Measurements from ENCODE around the gene IPPK.

IPPK gene

GRCh38 chr9:92714787-92715487 is 45.0 kb upstream of the IPPK start:
- Histone ChIP-seq H3K9ac (ENCODE audit: low read length) (no peak overlapping the region), H3K36me3 (replicated peaks; ENCODE audit: insufficient read depth, low read length) (peaks cover 36% of the 10 kb centered on the region; the same call in 1 of the 2 replicates), H3K4me1 (ENCODE audit: low read length) (peaks cover 75% of the 10 kb centered on the region), H3K4me2 (ENCODE audit: low read depth, low read length) (no peak overlapping the region), H3K27ac (ENCODE audit: low read length) (no peak overlapping the region), H3K4me3 (ENCODE audit: low read length) (no peak overlapping the region), H3F3A (ENCODE audit: insufficient read depth, low read length) (peaks cover 38% of the 10 kb centered on the region), H3K9me3 (replicated peaks; ENCODE audit: insufficient read depth, low read length) (no peaks in the 10 kb centered on the region), H3K9me2 (replicated peaks; ENCODE audit: insufficient read depth, low read length) (no peaks in the 10 kb centered on the region), H2AFZ (ENCODE audit: low read length) (no peak overlapping the region), H3K79me2 (ENCODE audit: low read length) (peaks cover 84% of the 10 kb centered on the region), H3K27me3 (replicated peaks; ENCODE audit: insufficient read depth, low read length) (no peaks in the 10 kb centered on the region), H4K20me1 (ENCODE audit: insufficient read depth, low read length) (no peaks in the 10 kb centered on the region)
- DNase-seq = no peak
- TF ChIP-seq, protein P1, sequence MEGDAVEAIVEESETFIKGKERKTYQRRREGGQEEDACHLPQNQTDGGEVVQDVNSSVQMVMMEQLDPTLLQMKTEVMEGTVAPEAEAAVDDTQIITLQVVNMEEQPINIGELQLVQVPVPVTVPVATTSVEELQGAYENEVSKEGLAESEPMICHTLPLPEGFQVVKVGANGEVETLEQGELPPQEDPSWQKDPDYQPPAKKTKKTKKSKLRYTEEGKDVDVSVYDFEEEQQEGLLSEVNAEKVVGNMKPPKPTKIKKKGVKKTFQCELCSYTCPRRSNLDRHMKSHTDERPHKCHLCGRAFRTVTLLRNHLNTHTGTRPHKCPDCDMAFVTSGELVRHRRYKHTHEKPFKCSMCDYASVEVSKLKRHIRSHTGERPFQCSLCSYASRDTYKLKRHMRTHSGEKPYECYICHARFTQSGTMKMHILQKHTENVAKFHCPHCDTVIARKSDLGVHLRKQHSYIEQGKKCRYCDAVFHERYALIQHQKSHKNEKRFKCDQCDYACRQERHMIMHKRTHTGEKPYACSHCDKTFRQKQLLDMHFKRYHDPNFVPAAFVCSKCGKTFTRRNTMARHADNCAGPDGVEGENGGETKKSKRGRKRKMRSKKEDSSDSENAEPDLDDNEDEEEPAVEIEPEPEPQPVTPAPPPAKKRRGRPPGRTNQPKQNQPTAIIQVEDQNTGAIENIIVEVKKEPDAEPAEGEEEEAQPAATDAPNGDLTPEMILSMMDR (IDR thresholded peaks at IDR 0.05; ENCODE audit: low read length) = no peak
- TF ChIP-seq EZH2 (optimal IDR thresholded peaks at IDR 0.05; ENCODE audit: low read depth, low read length) (no peak), EZH2phosphoT487 (IDR thresholded peaks at IDR 0.05; ENCODE audit: low read length) (no peak)

DNA sequence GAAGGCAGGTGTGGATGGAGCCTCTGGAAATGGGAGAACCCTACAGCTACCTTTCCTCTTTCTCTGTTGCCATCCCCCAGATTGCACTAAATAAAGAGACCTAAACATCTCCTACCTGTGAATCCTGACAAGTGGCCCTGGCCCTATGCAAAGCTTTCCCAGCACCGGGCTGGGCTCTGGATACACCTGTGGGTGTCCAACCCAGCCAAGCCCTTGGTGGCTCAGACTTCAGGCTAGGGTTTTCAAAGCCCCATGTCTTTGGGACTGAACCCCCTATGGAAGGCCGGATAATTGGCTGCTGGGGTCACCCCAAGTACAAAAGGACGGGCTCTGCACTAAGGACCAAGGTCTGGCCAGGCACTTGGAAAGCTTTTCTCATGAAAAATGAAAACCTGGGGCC is 44.1 kb upstream of the IPPK start:
- peaks cover 32% of the 10 kb centered on the region; the same call in 1 of the 2 replicates for H3K36me3 ChIP-seq (replicated peaks; ENCODE audit: insufficient read depth, low read length)

GRCh38 chr9:92713528-92713927 is 43.6 kb upstream of the IPPK start:
- Histone ChIP-seq H3K9ac (ENCODE audit: low read length) (no peak overlapping the region), H3F3A (ENCODE audit: insufficient read depth, low read length) (peaks cover 36% of the 10 kb centered on the region), H3K27ac (ENCODE audit: low read length) (no peak overlapping the region), H3K9me3 (replicated peaks; ENCODE audit: insufficient read depth, low read length) (no peaks in the 10 kb centered on the region), H3K4me2 (ENCODE audit: low read depth, low read length) (no peak overlapping the region), H3K4me3 (ENCODE audit: low read length) (no peak overlapping the region), H4K20me1 (ENCODE audit: insufficient read depth, low read length) (no peaks in the 10 kb centered on the region), H2AFZ (ENCODE audit: low read length) (no peak overlapping the region), H3K4me1 (ENCODE audit: low read length) (peaks cover 68% of the 10 kb centered on the region), H3K27me3 (replicated peaks; ENCODE audit: insufficient read depth, low read length) (no peaks in the 10 kb centered on the region), H3K36me3 (replicated peaks; ENCODE audit: insufficient read depth, low read length) (peaks cover 27% of the 10 kb centered on the region; the same call in 1 of the 2 replicates), H3K79me2 (ENCODE audit: low read length) (peaks cover 70% of the 10 kb centered on the region), H3K9me2 (replicated peaks; ENCODE audit: insufficient read depth, low read length) (no peaks in the 10 kb centered on the region)
- no peak for DNase-seq
- TF ChIP-seq EZH2 (optimal IDR thresholded peaks at IDR 0.05; ENCODE audit: low read depth, low read length) (no peak), EZH2phosphoT487 (IDR thresholded peaks at IDR 0.05; ENCODE audit: low read length) (no peak)
- TF ChIP-seq, protein P1 (IDR thresholded peaks at IDR 0.05; ENCODE audit: low read length) = no peak

More for the DNA sequence above, 44.1 kb upstream of the IPPK start:
- Histone ChIP-seq H3K9ac (ENCODE audit: low read length) (no peak overlapping the region), H3K4me2 (ENCODE audit: low read depth, low read length) (no peak overlapping the region), H4K20me1 (ENCODE audit: insufficient read depth, low read length) (no peaks in the 10 kb centered on the region), H3K9me2 (replicated peaks; ENCODE audit: insufficient read depth, low read length) (no peaks in the 10 kb centered on the region), H3K9me3 (replicated peaks; ENCODE audit: insufficient read depth, low read length) (no peaks in the 10 kb centered on the region), H3K27ac (ENCODE audit: low read length) (no peak overlapping the region), H3K4me1 (ENCODE audit: low read length) (peaks cover 70% of the 10 kb centered on the region), H3K79me2 (ENCODE audit: low read length) (peaks cover 75% of the 10 kb centered on the region), H3F3A (ENCODE audit: insufficient read depth, low read length) (peaks cover 38% of the 10 kb centered on the region), H3K4me3 (ENCODE audit: low read length) (no peak overlapping the region), H3K27me3 (replicated peaks; ENCODE audit: insufficient read depth, low read length) (no peaks in the 10 kb centered on the region), H2AFZ (ENCODE audit: low read length) (no peak overlapping the region)
- TF ChIP-seq, protein P1 (IDR thresholded peaks at IDR 0.05; ENCODE audit: low read length) = no peak
- TF ChIP-seq EZH2 (optimal IDR thresholded peaks at IDR 0.05; ENCODE audit: low read depth, low read length) = no peak
- DNase-seq = no peak
